HPDE6-E6E7 (cell line): ENCODE measurements around the gene TRIM42.

Source experiments
- DNase-seq: peaks from one replicate; pipeline ENCODE4 v3.0.0; 2011; ENCODE audit warnings: missing footprints; ENCODE audit errors: extremely low spot score

The TRIM42 gene

GRCh38 chr3:140677764-140678163 lies at the start of gene TRIM42:
TRIM42 (plus strand) TSS chr3:140678064; CDS start chr3:140678230, 166 bp downstream.
- DNase-seq: no peak

GRCh38 chr3:140628606-140629005 lies 49.3 kb upstream of the TRIM42 start:
- DNase-seq: no peak

GRCh38 chr3:140629357-140630137 lies 48.3 kb upstream of the TRIM42 start:
- peak; percentile 49 for DNase-seq

GRCh38 chr3:140630366-140630765 lies 47.5 kb upstream of the TRIM42 start:
- DNase-seq: no peak

GRCh38 chr3:140630866-140631265 lies 47.0 kb upstream of the TRIM42 start:
- no peak for DNase-seq

GRCh38 chr3:140635276-140635675 lies 42.6 kb upstream of the TRIM42 start:
- no peak for DNase-seq

GRCh38 chr3:140636406-140637138 lies 41.3 kb upstream of the TRIM42 start:
- DNase-seq: no peak

- no peak for DNase-seq
Observed at GRCh38 chr3:140651287-140651686, 26.6 kb upstream of the TRIM42 start.

GRCh38 chr3:140655678-140656077 lies 22.2 kb upstream of the TRIM42 start:
- no peak for DNase-seq

- no peak for DNase-seq
Observed at GRCh38 chr3:140664111-140664510, 13.8 kb upstream of the TRIM42 start.

GRCh38 chr3:140682586-140682985 lies 4.7 kb downstream of the TRIM42 start:
- no peak for DNase-seq

GRCh38 chr3:140686128-140686527 lies 8.3 kb downstream of the TRIM42 start:
- DNase-seq: no peak

GRCh38 chr3:140686948-140687347 lies 9.1 kb downstream of the TRIM42 start:
- DNase-seq: no peak

GRCh38 chr3:140695361-140696061 lies 17.6 kb downstream of the TRIM42 start:
- no peak for DNase-seq

GRCh38 chr3:140699516-140700231 lies 21.8 kb downstream of the TRIM42 start:
- DNase-seq: no peak

GRCh38 chr3:140702281-140702680 lies 24.4 kb downstream of the TRIM42 start:
- no peak for DNase-seq

GRCh38 chr3:140703496-140703895 lies 25.6 kb downstream of the TRIM42 start:
- DNase-seq: no peak

- no peak for DNase-seq
Observed at GRCh38 chr3:140704733-140705132, 26.9 kb downstream of the TRIM42 start.

- DNase-seq: no peak
Observed at GRCh38 chr3:140705954-140706353, 28.1 kb downstream of the TRIM42 start.

- no peak for DNase-seq
Observed at GRCh38 chr3:140706360-140706759, 28.5 kb downstream of the TRIM42 start.

GRCh38 chr3:140708815-140709214 lies 31.0 kb downstream of the TRIM42 start:
- DNase-seq: no peak

GRCh38 chr3:140709751-140710150 lies 31.9 kb downstream of the TRIM42 start:
- no peak for DNase-seq
